MM.1S (cell line): Measurements from ENCODE around the gene DDX3X.

Experiments
- DNase-seq: peaks from one replicate; pipeline ENCODE4 v3.0.0-alpha.2; 2015
- H2AFZ ChIP-seq: fragments of 300-600 bp; sonication (generic); 2 replicates; pipeline ENCODE4 v1.6.0; 2016; ENCODE audit warnings: antibody characterized with exemption, low read length
- H3F3A ChIP-seq: fragments of 300-600 bp; sonication (generic); 2 replicates; pipeline ENCODE4 v1.6.1; 2016; ENCODE audit warnings: mild to moderate bottlenecking, antibody characterized with exemption, low read length, moderate library complexity, mixed read lengths; ENCODE audit not compliant: insufficient read depth
- H3K27ac ChIP-seq: fragments of 300-600 bp; sonication (generic); 2 replicates; pipeline ENCODE4 v1.5.1; 2016; ENCODE audit warnings: mild to moderate bottlenecking, low read length
- H3K27me3 ChIP-seq: fragments of 300-600 bp; sonication (generic); replicated peaks from 2 replicates; pipeline ENCODE4 v1.6.0; 2016; ENCODE audit warnings: low read length; ENCODE audit not compliant: insufficient read depth
- H3K36me3 ChIP-seq: fragments of 300-600 bp; sonication (generic); replicated peaks from 2 replicates; pipeline ENCODE4 v1.6.1; 2016; ENCODE audit warnings: mild to moderate bottlenecking, low read length, mixed read lengths; ENCODE audit not compliant: insufficient read depth
- H3K4me1 ChIP-seq: fragments of 300-600 bp; sonication (generic); 2 replicates; pipeline ENCODE4 v1.6.1; 2016; ENCODE audit warnings: low read length, mixed read lengths
- H3K4me2 ChIP-seq: fragments of 300-600 bp; sonication (generic); 2 replicates; pipeline ENCODE4 v1.6.0; 2016; ENCODE audit warnings: low read depth, low read length
- H3K4me3 ChIP-seq: fragments of 300-600 bp; sonication (generic); 2 replicates; pipeline ENCODE4 v1.5.1; 2016; ENCODE audit warnings: low read length, mixed read lengths
- H3K79me2 ChIP-seq: fragments of 300-600 bp; sonication (generic); 2 replicates; pipeline ENCODE4 v1.6.1; 2016; ENCODE audit warnings: mixed run types, low read length, mixed read lengths
- H3K9ac ChIP-seq: fragments of 300-600 bp; sonication (generic); 2 replicates; pipeline ENCODE4 v1.6.1; 2016; ENCODE audit warnings: low read length, mixed read lengths
- H3K9me2 ChIP-seq: fragments of 300-600 bp; sonication (generic); replicated peaks from 2 replicates; pipeline ENCODE4 v1.6.1; 2016; ENCODE audit warnings: mild to moderate bottlenecking, low read length, mixed read lengths; ENCODE audit not compliant: insufficient read depth
- H3K9me3 ChIP-seq: fragments of 300-600 bp; sonication (generic); replicated peaks from 2 replicates; pipeline ENCODE4 v1.6.1; 2016; ENCODE audit warnings: mild to moderate bottlenecking, low read length, mixed read lengths; ENCODE audit not compliant: insufficient read depth
- H4K20me1 ChIP-seq: fragments of 300-600 bp; sonication (generic); 2 replicates; pipeline ENCODE4 v1.6.1; 2016; ENCODE audit warnings: mild to moderate bottlenecking, low read length, moderate library complexity, mixed read lengths; ENCODE audit not compliant: insufficient read depth
- EZH2 ChIP-seq: fragments of 300-600 bp; sonication (generic); optimal IDR thresholded peaks from 2 replicates; pipeline ENCODE3; 2017; ENCODE audit warnings: low read depth, mild to moderate bottlenecking, antibody characterized with exemption, low read length, mixed read lengths
- EZH2phosphoT487 ChIP-seq: fragments of 300-600 bp; sonication (generic); IDR thresholded peaks from 2 replicates; pipeline ENCODE4 v1.6.1; 2018; ENCODE audit warnings: antibody characterized with exemption, low read length
- TF ChIP-seq, protein P1 (sequence below): fragments of 300-600 bp; sonication (generic); IDR thresholded peaks from 2 replicates; pipeline ENCODE4 v1.5.1; 2016; ENCODE audit warnings: antibody characterized with exemption, low read length, mixed read lengths

Gene DDX3X

GRCh38 chrX:41308884-41309647 is 24.9 kb upstream of the DDX3X start:
- no peak overlapping the region for H2AFZ ChIP-seq
- no peaks in the 10 kb centered on the region for H3K36me3 ChIP-seq

GRCh38 chrX:41312786-41313185 is 21.2 kb upstream of the DDX3X start:
- Histone ChIP-seq H3K79me2 (no peaks in the 10 kb centered on the region), H3K9me2 (no peaks in the 10 kb centered on the region), H2AFZ (no peak overlapping the region), H3K9ac (no peak overlapping the region), H3K9me3 (no peaks in the 10 kb centered on the region), H3K4me2 (no peak overlapping the region), H3F3A (0 out of 2 replicates have a peak, but pooled peaks cover 14% of the 10 kb centered on the region), H3K4me3 (no peak overlapping the region), H3K27ac (no peak overlapping the region), H3K36me3 (no peaks in the 10 kb centered on the region), H3K27me3 (no peaks in the 10 kb centered on the region), H4K20me1 (no peaks in the 10 kb centered on the region), H3K4me1 (peaks cover 12% of the 10 kb centered on the region)
- TF ChIP-seq EZH2phosphoT487 (no peak), EZH2 (no peak)
- TF ChIP-seq, protein P1, sequence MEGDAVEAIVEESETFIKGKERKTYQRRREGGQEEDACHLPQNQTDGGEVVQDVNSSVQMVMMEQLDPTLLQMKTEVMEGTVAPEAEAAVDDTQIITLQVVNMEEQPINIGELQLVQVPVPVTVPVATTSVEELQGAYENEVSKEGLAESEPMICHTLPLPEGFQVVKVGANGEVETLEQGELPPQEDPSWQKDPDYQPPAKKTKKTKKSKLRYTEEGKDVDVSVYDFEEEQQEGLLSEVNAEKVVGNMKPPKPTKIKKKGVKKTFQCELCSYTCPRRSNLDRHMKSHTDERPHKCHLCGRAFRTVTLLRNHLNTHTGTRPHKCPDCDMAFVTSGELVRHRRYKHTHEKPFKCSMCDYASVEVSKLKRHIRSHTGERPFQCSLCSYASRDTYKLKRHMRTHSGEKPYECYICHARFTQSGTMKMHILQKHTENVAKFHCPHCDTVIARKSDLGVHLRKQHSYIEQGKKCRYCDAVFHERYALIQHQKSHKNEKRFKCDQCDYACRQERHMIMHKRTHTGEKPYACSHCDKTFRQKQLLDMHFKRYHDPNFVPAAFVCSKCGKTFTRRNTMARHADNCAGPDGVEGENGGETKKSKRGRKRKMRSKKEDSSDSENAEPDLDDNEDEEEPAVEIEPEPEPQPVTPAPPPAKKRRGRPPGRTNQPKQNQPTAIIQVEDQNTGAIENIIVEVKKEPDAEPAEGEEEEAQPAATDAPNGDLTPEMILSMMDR: no peak
- no peak for DNase-seq

More at GRCh38 chrX:41308884-41309647, 24.9 kb upstream of the DDX3X start:
- peaks cover 5% of the 10 kb centered on the region for H3K4me1 ChIP-seq
- H3K4me2 ChIP-seq: no peak overlapping the region
- H3K9ac ChIP-seq: no peak overlapping the region
- TF ChIP-seq EZH2phosphoT487 (no peak), EZH2 (no peak)
- TF ChIP-seq, protein P1: no peak
- DNase-seq: no peak
- no peaks in the 10 kb centered on the region for H3K27me3 ChIP-seq
- 0 out of 2 replicates have a peak, but pooled peaks cover 6% of the 10 kb centered on the region for H3F3A ChIP-seq
- no peak overlapping the region for H3K4me3 ChIP-seq
- H3K27ac ChIP-seq: no peak overlapping the region
- H3K79me2 ChIP-seq: no peaks in the 10 kb centered on the region
- H4K20me1 ChIP-seq: no peaks in the 10 kb centered on the region
- no peaks in the 10 kb centered on the region for H3K9me3 ChIP-seq
- H3K9me2 ChIP-seq: no peaks in the 10 kb centered on the region

GRCh38 chrX:41313419-41313818 is 20.5 kb upstream of the DDX3X start:
- Histone ChIP-seq H3K9me2 (no peaks in the 10 kb centered on the region), H3K9ac (no peak overlapping the region), H4K20me1 (no peaks in the 10 kb centered on the region), H3K9me3 (no peaks in the 10 kb centered on the region), H3K27me3 (no peaks in the 10 kb centered on the region), H3K79me2 (no peaks in the 10 kb centered on the region), H3K4me1 (peaks cover 12% of the 10 kb centered on the region), H3K36me3 (no peaks in the 10 kb centered on the region), H3F3A (0 out of 2 replicates have a peak, but pooled peaks cover 14% of the 10 kb centered on the region), H3K4me3 (no peak overlapping the region), H2AFZ (no peak overlapping the region), H3K4me2 (no peak overlapping the region; the same call in 1 of the 2 replicates), H3K27ac (peak overlapping the region; percentile 78)
- DNase-seq: no peak
- no peak for TF ChIP-seq EZH2
- TF ChIP-seq, protein P1: no peak
- no peak for TF ChIP-seq EZH2phosphoT487
